Fibroblast of lung (primary cell): ENCODE results near the gene ATP9B. TPM values are rescaled to one million over a fixed set of nuclear protein-coding genes. Genes with fewer than 3 reads are reported as not detected.

ENCODE experiments used
- DNase-seq, 2 donors: peaks; one replicate each; pipeline versions ENCODE4 v3.0.0 to v3.0.0-alpha.2; 2010; ENCODE audit warnings: low read depth in 2 of 2
- H2AFZ ChIP-seq: 2 replicates; pipeline ENCODE4 v1.5.1; 2012; ENCODE audit warnings: low read length, control low read depth, inconsistent platforms
- H3K27ac ChIP-seq: 2 replicates; pipeline ENCODE4 v1.5.1; 2011; ENCODE audit warnings: low read length, control low read depth; ENCODE audit not compliant: insufficient read depth
- H3K27me3 ChIP-seq: 2 replicates; pipeline ENCODE4 v1.5.1; 2011; ENCODE audit warnings: mild to moderate bottlenecking, low read length; ENCODE audit not compliant: control insufficient read depth, insufficient read depth
- H3K36me3 ChIP-seq: 2 replicates; pipeline ENCODE4 v1.5.1; 2011; ENCODE audit warnings: low read length; ENCODE audit not compliant: control insufficient read depth, insufficient read depth
- H3K4me1 ChIP-seq: 2 replicates; pipeline ENCODE4 v1.5.1; 2011; ENCODE audit warnings: low read length; ENCODE audit not compliant: control insufficient read depth, insufficient read depth; ENCODE audit errors: extremely low read depth
- H3K4me2 ChIP-seq: 2 replicates; pipeline ENCODE4 v1.5.1; 2011; ENCODE audit warnings: low read length, control low read depth; ENCODE audit not compliant: insufficient read depth; ENCODE audit errors: extremely low read depth
- H3K4me3 ChIP-seq, 4 experiments: fragments of 200-600 bp in 1 of 4; sonication (generic) in 1 of 4; replicated peaks in 1 of 4; 2 replicates each; pipeline ENCODE4 v1.5.1; 2011 to 2016; ENCODE audit warnings: low read length in 4 of 4, low read depth in 3 of 4, mild to moderate bottlenecking in 3 of 4, control low read depth in 2 of 4, inconsistent platforms in 1 of 4, mixed read lengths in 1 of 4; ENCODE audit not compliant: insufficient read depth in 1 of 4; ENCODE audit errors: control extremely low read depth in 1 of 4
- H3K79me2 ChIP-seq: 2 replicates; pipeline ENCODE4 v1.5.1; 2012; ENCODE audit warnings: mild to moderate bottlenecking, low read length, inconsistent platforms; ENCODE audit not compliant: control insufficient read depth, insufficient read depth
- H3K9ac ChIP-seq: 2 replicates; pipeline ENCODE4 v1.5.1; 2011; ENCODE audit warnings: mild to moderate bottlenecking, low read length, control low read depth; ENCODE audit not compliant: insufficient read depth
- H3K9me3 ChIP-seq: 2 replicates; pipeline ENCODE4 v1.5.1; 2012; ENCODE audit warnings: low read depth, low read length; ENCODE audit not compliant: control insufficient read depth, insufficient read depth
- H4K20me1 ChIP-seq: 2 replicates; pipeline ENCODE4 v1.5.1; 2011; ENCODE audit warnings: low read length; ENCODE audit not compliant: control insufficient read depth, insufficient read depth; ENCODE audit errors: extremely low read depth
- CTCF ChIP-seq, 2 donors: IDR thresholded peaks in 1 of 2; conservative IDR thresholded peaks in 1 of 2; 1 replicate in 1 of 2; 2 replicates in 1 of 2; pipeline ENCODE4 v1.5.1; 2011 to 2012; ENCODE audit warnings: low read length in 2 of 2, control low read depth in 1 of 2, inconsistent platforms in 1 of 2, low read depth in 1 of 2, mild to moderate bottlenecking in 1 of 2
- EZH2 ChIP-seq: IDR thresholded peaks from 2 replicates; pipeline ENCODE4 v1.5.1; 2012; ENCODE audit warnings: low read length, control low read depth, mild to moderate bottlenecking; ENCODE audit errors: missing control alignments
- polyA plus RNA-seq, 2 donors: library from polyadenylated mRNA; depleted of rRNA in 1 of 2; stranded (reverse) in 1 of 2; unstranded in 1 of 2; fragments of >200 nt; gene quantifications; 2 replicates each; pipeline ENCODE4 v1.2.1, GENCODE V29; 2011 to 2012; ENCODE audit warnings: missing spikeins in 1 of 2
- total RNA-seq: library from RNA; depleted of rRNA; stranded (reverse); fragments of >200 nt; gene quantifications from 2 replicates; pipeline ENCODE4 v1.2.1, GENCODE V29; 2014

Gene ATP9B
- total and polyA plus RNA-seq, 2 donors (not counting 1 experiment from before 2014, with no cell fraction given), result 11.2 to 27.7 TPM

GRCh38 chr18:79418236-79418635, 349.0 kb downstream of the ATP9B start:
- no peaks in the 10 kb centered on the region for H4K20me1 ChIP-seq

GRCh38 chr18:79418642-79419041, 349.4 kb downstream of the ATP9B start:
- DNase-seq, result no peak
- TF ChIP-seq EZH2 (no peak), CTCF (conservative IDR thresholded peaks at IDR 0.05 in 1 of 2, IDR thresholded peaks at IDR 0.05 in 1 of 2; ENCODE audit: low read depth in 1 of 2, low read length in 2 of 2) (no peak)
- Histone ChIP-seq H2AFZ (no peak overlapping the region), H3K9me3 (no peaks in the 10 kb centered on the region), H3K36me3 (no peaks in the 10 kb centered on the region), H3K9ac (no peak overlapping the region), H3K27ac (no peak overlapping the region), H3K4me1 (no peaks in the 10 kb centered on the region), H3K27me3 (no peaks in the 10 kb centered on the region), H3K4me3 (no peak overlapping the region), H4K20me1 (no peaks in the 10 kb centered on the region), H3K4me2 (no peak overlapping the region), H3K79me2 (no peaks in the 10 kb centered on the region)

More at GRCh38 chr18:79418236-79418635, 349.0 kb downstream of the ATP9B start:
- TF ChIP-seq EZH2, result no peak
- no peak for TF ChIP-seq CTCF (conservative IDR thresholded peaks at IDR 0.05 in 1 of 2, IDR thresholded peaks at IDR 0.05 in 1 of 2; ENCODE audit: low read depth in 1 of 2, low read length in 2 of 2)
- H3K4me1 ChIP-seq, result no peaks in the 10 kb centered on the region
- no peak overlapping the region for H2AFZ ChIP-seq
- no peak for DNase-seq
- H3K79me2 ChIP-seq, result no peaks in the 10 kb centered on the region
- no peak overlapping the region for H3K4me3 ChIP-seq
- H3K4me2 ChIP-seq, result no peak overlapping the region
- H3K27ac ChIP-seq, result no peak overlapping the region
- no peaks in the 10 kb centered on the region for H3K9me3 ChIP-seq
- no peak overlapping the region for H3K9ac ChIP-seq
- H3K36me3 ChIP-seq, result no peaks in the 10 kb centered on the region
- no peaks in the 10 kb centered on the region for H3K27me3 ChIP-seq

- Histone ChIP-seq H3K4me1 (no peaks in the 10 kb centered on the region), H4K20me1 (no peaks in the 10 kb centered on the region), H3K27me3 (no peaks in the 10 kb centered on the region), H3K4me2 (no peak overlapping the region), H3K4me3 (no peak overlapping the region), H3K79me2 (no peaks in the 10 kb centered on the region), H3K9me3 (no peaks in the 10 kb centered on the region), H3K27ac (no peak overlapping the region), H3K36me3 (no peaks in the 10 kb centered on the region), H2AFZ (no peak overlapping the region), H3K9ac (no peak overlapping the region)
- no peak for DNase-seq
- TF ChIP-seq CTCF (conservative IDR thresholded peaks at IDR 0.05 in 1 of 2, IDR thresholded peaks at IDR 0.05 in 1 of 2; ENCODE audit: low read depth in 1 of 2, low read length in 2 of 2) (no peak), EZH2 (no peak)
Observed at GRCh38 chr18:79420033-79420745, 351.0 kb downstream of the ATP9B start.
